IPS-18c (cell line): Measurements from ENCODE around the gene EHMT1.

ENCODE experiments used
- H3K4me3 ChIP-seq: 2 replicates; pipeline ENCODE4 v1.7.0; 2013; ENCODE audit warnings: low read depth, mild to moderate bottlenecking, low read length, moderate library complexity; ENCODE audit not compliant: insufficient read depth
- H3K9me3 ChIP-seq: one replicate; pipeline ENCODE4 v1.6.1; 2013; ENCODE audit warnings: mild to moderate bottlenecking, low read length, moderate library complexity; ENCODE audit not compliant: control insufficient read depth, insufficient read depth

EHMT1 gene

GRCh38 chr9:137631345-137632229, 12.8 kb downstream of the EHMT1 start:
- H3K4me3 ChIP-seq: no peak overlapping the region

GRCh38 chr9:137632230-137633161, 13.7 kb downstream of the EHMT1 start:
- Histone ChIP-seq H3K9me3 (no peaks in the 10 kb centered on the region), H3K4me3 (no peak overlapping the region)

More at GRCh38 chr9:137631345-137632229, 12.8 kb downstream of the EHMT1 start:
- H3K9me3 ChIP-seq: no peaks in the 10 kb centered on the region

DNA sequence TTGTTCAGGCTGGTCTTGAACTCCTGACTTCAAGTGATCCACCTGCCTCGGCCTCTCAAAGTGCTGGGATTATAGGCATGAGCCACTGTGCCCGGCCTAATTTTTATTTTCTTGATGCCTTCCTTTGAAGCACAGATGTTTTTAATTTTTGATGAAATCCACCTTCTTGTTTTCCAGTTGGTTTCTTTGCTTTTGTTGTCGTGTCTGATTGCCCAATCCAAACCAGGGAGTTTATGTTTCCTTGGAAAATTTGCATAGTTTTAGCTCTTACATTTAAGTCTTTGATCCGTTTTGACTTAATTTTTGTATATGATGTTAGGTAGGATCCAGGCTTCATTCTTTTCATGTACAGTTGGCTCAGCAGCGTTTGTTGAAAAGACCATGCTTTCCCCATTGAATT, 15.2 kb downstream of the EHMT1 start:
- no peak overlapping the region for H3K4me3 ChIP-seq

DNA sequence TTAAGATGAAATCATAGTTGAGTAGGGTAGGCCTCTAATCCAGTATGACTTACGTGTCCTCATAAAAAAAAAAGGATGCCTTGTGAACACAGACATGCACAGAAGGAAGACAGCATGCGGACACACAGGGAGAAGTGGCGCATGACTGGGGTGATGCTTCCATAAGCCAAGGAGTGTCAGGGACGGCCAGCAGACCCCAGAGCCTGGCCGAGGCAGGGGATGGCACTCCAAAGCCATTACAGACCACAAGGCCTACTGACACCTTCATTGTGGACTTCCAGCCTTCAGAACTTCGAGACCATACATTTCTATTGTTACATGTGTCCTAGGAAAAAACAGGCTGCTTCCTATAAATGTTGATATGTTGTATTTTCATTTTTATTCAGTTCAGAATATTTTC, 19.9 kb downstream of the EHMT1 start:
- no peaks in the 10 kb centered on the region for H3K9me3 ChIP-seq
- H3K4me3 ChIP-seq: no peak overlapping the region

More for the DNA sequence above, 15.2 kb downstream of the EHMT1 start:
- no peaks in the 10 kb centered on the region for H3K9me3 ChIP-seq

DNA sequence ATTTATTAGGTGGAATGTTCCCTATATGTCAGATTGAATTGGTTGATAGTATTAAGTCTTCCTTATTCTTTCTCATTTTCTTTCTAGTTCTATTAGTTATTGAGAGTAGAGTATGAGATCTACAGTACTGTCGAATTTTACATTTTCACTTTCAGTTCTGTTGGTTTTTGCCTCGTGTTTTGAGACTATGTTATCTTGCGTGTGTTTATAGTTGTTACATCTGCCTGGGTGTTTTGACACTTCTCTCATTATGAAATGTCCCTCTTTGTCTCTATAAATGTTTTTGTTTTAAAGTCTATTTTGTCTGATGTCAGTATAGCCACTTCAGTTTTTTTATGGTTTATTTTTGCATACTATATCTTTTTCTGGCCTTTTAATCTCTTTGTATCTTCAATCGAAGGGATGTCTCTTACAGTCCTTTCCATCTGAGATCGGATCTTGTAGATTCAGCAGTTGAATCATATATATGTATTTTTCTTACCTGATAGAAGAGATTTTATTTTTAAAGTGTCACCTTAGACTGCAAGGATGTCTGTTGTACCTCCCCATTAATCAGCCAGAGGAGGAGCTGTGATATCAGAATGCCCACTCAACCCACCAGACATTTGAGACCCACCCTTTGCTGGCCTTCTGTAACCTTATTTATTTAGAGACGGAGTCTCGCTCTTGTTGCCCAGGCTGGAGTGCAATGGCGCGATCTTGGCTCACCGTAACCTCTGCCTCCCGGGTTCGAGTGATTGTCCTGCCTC, 20.7 kb downstream of the EHMT1 start:
- no peak overlapping the region for H3K4me3 ChIP-seq
- H3K9me3 ChIP-seq: no peaks in the 10 kb centered on the region

DNA sequence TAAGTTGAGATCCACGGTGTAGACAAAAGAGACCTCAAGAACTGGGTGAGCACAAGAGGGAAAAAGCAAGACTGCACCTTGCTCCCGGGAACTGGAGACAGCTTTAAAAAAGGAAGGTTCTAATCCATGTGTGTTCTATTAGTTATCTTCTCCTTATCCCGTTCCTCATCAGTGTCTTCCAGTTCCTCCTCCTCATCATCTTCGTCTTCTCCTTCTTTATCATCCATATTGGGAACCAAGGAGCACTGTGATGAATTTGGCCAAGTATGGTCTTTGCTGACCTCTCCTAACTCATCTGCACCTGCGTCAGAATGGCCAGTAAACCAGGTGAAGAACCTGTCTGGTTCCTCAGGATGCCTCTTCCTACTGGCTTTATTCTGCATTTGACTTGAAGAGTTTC, 22.1 kb downstream of the EHMT1 start:
- no peaks in the 10 kb centered on the region for H3K9me3 ChIP-seq
- no peak overlapping the region for H3K4me3 ChIP-seq

DNA sequence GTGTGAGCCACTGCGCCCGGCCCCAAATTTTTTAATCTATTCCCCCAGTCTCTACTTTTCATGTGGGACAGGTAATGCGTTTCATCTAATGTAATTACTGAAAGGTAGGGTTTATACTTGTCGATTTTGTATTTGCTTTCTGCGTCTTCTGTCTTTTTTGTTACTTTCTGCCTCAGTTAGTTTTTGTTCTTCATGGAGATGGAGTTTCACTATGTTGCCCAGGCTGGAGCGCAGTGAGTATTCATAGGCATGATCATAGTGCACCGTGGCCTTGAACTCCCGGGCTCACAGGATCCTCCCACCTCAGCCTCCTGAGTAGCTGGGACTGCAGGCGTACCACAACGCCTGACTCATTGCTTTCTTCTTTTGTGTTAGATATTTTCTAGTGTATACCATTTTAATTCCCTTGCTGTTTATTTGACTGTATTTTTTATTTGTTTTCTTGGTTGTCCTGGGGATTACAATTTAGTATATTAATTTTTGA, 23.4 kb downstream of the EHMT1 start:
- H3K4me3 ChIP-seq: no peak overlapping the region
- no peaks in the 10 kb centered on the region for H3K9me3 ChIP-seq

GRCh38 chr9:137642892-137643291, 24.1 kb downstream of the EHMT1 start:
- H3K4me3 ChIP-seq: no peak overlapping the region
- H3K9me3 ChIP-seq: no peaks in the 10 kb centered on the region

- H3K4me3 ChIP-seq: no peak overlapping the region
- H3K9me3 ChIP-seq: no peaks in the 10 kb centered on the region
Observed at GRCh38 chr9:137643921-137644320, 25.1 kb downstream of the EHMT1 start.

DNA sequence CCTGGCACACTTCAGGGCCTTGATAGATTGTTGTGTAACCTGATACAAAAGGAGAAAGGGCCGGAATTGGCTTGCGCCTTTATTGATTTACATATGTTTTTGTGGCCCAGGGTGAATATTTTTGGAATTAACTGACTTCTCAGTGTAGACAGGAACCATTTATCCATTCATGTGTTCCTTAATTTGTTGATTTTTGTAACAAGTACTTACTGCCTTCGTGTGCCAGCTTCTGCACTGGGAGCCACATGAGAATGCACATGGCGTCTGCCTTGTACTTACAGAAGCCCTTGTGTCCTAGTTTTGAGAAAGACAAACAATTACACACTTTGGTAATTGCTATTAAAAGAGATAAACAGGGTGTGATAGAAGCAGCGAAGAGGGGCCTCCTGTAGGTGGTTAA, 26.4 kb downstream of the EHMT1 start:
- H3K4me3 ChIP-seq: no peak overlapping the region

GRCh38 chr9:137646341-137646740, 27.5 kb downstream of the EHMT1 start:
- Histone ChIP-seq H3K4me3 (no peak overlapping the region), H3K9me3 (no peaks in the 10 kb centered on the region)

More for the DNA sequence above, 26.4 kb downstream of the EHMT1 start:
- H3K9me3 ChIP-seq: no peaks in the 10 kb centered on the region

DNA sequence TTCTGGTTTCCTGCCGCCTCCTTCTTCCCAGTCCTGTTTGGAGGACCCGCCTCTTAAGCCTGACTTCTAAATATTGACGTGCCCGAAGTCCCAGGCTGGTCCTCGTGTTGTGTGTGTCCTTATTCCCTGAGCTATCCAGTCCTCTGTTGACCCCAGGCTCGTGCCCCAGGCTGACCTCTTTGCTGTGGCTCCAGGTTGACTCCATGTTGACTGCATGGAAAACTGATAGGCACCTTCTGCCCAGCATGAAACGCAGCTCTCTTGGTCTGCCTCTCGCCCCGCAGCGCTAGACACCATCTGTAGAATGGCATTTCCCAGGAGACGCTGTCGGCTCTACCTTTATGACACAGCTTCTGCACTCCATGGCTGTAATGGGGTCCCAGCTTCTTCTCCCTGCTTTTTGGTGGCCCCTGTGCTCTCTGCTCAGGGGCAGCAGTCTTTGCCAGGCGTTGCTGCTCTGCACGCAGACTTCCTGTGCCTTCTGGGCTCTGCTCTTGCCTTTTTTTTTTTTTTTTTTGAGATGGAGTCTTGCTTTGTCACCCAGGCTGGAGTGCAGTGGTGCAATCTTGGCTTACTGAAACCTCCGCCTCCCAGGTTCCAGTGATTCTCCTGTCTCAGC, 28.4 kb downstream of the EHMT1 start:
- H3K9me3 ChIP-seq: no peaks in the 10 kb centered on the region
- H3K4me3 ChIP-seq: no peak overlapping the region

GRCh38 chr9:137648396-137648795, 29.6 kb downstream of the EHMT1 start:
- Histone ChIP-seq H3K9me3 (no peaks in the 10 kb centered on the region), H3K4me3 (no peak overlapping the region)

DNA sequence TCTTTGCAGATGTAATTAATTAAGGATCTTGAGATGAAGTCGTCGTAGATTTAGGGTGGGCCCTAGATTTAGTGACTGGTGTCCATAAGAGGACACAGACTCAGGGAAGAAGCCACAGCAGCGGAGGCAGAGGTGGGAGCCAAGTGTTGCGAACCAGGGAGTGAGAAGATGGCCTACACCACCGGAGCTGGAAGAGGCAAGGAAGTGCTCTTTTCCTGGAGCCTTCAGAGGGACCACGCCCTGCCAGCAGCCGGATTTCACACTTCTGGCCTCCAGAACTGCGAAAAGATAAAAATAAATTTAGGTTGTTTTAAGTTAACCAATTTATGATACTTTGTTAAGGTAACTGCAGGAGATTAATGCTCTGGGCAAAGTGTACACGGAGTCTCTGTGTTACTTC, 30.7 kb downstream of the EHMT1 start:
- no peak overlapping the region for H3K4me3 ChIP-seq
- no peaks in the 10 kb centered on the region for H3K9me3 ChIP-seq

- H3K9me3 ChIP-seq: no peaks in the 10 kb centered on the region
- no peak overlapping the region for H3K4me3 ChIP-seq
Observed at GRCh38 chr9:137650259-137650658, 31.5 kb downstream of the EHMT1 start.

DNA sequence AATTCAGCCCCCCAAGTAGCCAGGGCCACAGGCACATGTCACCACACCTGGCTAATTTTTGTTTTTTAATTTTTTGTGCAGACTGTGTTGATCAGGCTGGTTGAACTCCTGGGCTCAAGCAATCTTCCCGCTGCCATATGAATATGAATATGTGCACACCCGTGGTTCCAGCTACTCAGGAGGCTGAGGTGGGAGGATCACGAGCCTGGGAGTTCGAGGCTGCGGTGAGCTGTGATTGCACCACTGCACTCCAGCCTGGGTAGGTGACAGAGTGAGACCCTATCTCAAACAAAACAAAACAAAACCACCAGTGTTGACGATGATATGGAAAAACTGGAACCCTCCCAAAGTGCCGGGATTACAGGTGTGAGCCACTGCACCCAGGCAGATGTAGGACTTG, 32.0 kb downstream of the EHMT1 start:
- no peaks in the 10 kb centered on the region for H3K9me3 ChIP-seq
- H3K4me3 ChIP-seq: no peak overlapping the region

DNA sequence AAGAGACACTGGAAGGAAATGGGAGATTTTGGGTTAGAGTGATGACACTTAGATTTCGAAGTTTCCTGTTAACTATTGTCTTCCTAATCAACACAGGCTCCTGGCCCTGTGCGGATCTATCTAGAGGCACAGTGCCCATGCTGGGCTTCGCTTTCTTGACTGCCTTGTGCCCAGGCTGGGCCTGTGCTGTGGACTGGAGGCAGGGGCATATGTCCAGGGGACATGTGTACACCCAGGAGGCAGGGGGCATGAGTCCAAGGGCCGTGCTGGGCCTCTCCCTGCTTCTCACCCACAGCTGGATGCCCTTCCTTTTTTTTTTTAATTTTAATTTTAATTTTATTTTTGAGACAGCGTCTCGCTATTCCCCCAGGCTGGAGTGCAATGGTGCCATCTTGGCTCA, 37.6 kb downstream of the EHMT1 start:
- Histone ChIP-seq H3K9me3 (no peaks in the 10 kb centered on the region), H3K4me3 (no peak overlapping the region)
